GM12878 (cell line): ENCODE results near the gene BMPR1B.

Source experiments
- ATF7 ChIP-seq: fragments of 450-650 bp; IDR thresholded peaks from 2 replicates; pipeline ENCODE4 v1.6.1; 2016; ENCODE audit warnings: low read depth, mild to moderate bottlenecking
- CTCF ChIP-seq, 3 experiments: IDR thresholded peaks in 2 of 3; conservative IDR thresholded peaks in 1 of 3; 2 replicates each; pipeline ENCODE4 v1.5.1; 2011; ENCODE audit warnings: low read depth in 3 of 3, low read length in 3 of 3, mild to moderate bottlenecking in 3 of 3, control low read depth in 2 of 3, moderate library complexity in 2 of 3, inconsistent platforms in 1 of 3, mixed read lengths in 1 of 3; ENCODE audit not compliant: control insufficient read depth in 2 of 3, insufficient read depth in 1 of 3; ENCODE audit errors: extremely low read depth in 1 of 3
- ETV6 ChIP-seq, 2 experiments: fragments of 450-650 bp in 1 of 2; IDR thresholded peaks in 1 of 2; conservative IDR thresholded peaks in 1 of 2; 2 replicates each; pipeline ENCODE4 v1.6.1; 2014; ENCODE audit warnings: antibody characterized with exemption in 1 of 2, borderline replicate concordance in 1 of 2, low read depth in 1 of 2, mild to moderate bottlenecking in 1 of 2, moderate library complexity in 1 of 2
- GABPA ChIP-seq: IDR thresholded peaks from 2 replicates; pipeline ENCODE4 v1.6.1; 2014; ENCODE audit warnings: antibody characterized with exemption, low read depth, mild to moderate bottlenecking, inconsistent platforms
- HCFC1 ChIP-seq: fragments of 150-350 bp; IDR thresholded peaks from 2 replicates; pipeline ENCODE4 v1.6.1; 2014; ENCODE audit warnings: low read length
- HDGF ChIP-seq: fragments of 450-650 bp; IDR thresholded peaks from 2 replicates; pipeline ENCODE4 v1.6.1; 2016; ENCODE audit warnings: antibody characterized with exemption
- NR2C2 ChIP-seq: IDR thresholded peaks from 2 replicates; pipeline ENCODE4 v1.6.1; 2011; ENCODE audit warnings: borderline replicate concordance, low read depth; ENCODE audit not compliant: control insufficient read depth, insufficient read length
- SIX5 ChIP-seq: IDR thresholded peaks from 2 replicates; pipeline ENCODE4 v1.6.1; 2011; ENCODE audit warnings: mild to moderate bottlenecking, low read depth, low read length, moderate library complexity; ENCODE audit not compliant: severe bottlenecking
- TAF1 ChIP-seq: IDR thresholded peaks from 2 replicates; pipeline ENCODE4 v1.6.1; 2011; ENCODE audit warnings: mild to moderate bottlenecking, low read depth, low read length, borderline replicate concordance
- TARDBP ChIP-seq: IDR thresholded peaks from 2 replicates; pipeline ENCODE4 v1.6.1; 2016; ENCODE audit warnings: borderline replicate concordance

- TF ChIP-seq SIX5 (no peak), TARDBP (no peak), ATF7 (no peak), HCFC1 (no peak), CTCF (IDR thresholded peaks at IDR 0.05 in 2 of 3, conservative IDR thresholded peaks at IDR 0.05 in 1 of 3; ENCODE audit: control insufficient read depth in 2 of 3, extremely low read depth in 1 of 3, insufficient read depth in 1 of 3, low read depth in 3 of 3, low read length in 3 of 3) (peak; percentile 51 to 58 (median 52)), GABPA (no peak), TAF1 (no peak), NR2C2 (no peak), ETV6 (conservative IDR thresholded peaks at IDR 0.05 in 1 of 2, IDR thresholded peaks at IDR 0.05 in 1 of 2; ENCODE audit: borderline replicate concordance in 1 of 2, low read depth in 1 of 2) (no peak), HDGF (no peak)
Observed at GRCh38 chr4:95155759-95156451, 398.1 kb downstream of the BMPR1B start.
